Uterus (tissue), 2 donors: ENCODE data around the gene HPS1.

Experiments
- CTCF ChIP-seq, 4 experiments: fragments of 200-600 bp in 2 of 4; fragments of 450-650 bp in 2 of 4; sonication (generic) in 2 of 4; IDR thresholded peaks; one replicate each; pipeline ENCODE4 v1.5.1; 2016 to 2019; ENCODE audit warnings: antibody characterized with exemption in 4 of 4, mild to moderate bottlenecking in 2 of 4, moderate library complexity in 1 of 4
- POLR2A ChIP-seq, 2 donors: fragments of 450-650 bp; IDR thresholded peaks; one replicate each; pipeline ENCODE4 v1.6.1; 2016; ENCODE audit warnings: antibody characterized with exemption in 2 of 2, mild to moderate bottlenecking in 1 of 2, moderate library complexity in 1 of 2

- no peak for TF ChIP-seq CTCF (IDR thresholded peaks at IDR 0.05)
- no peak for TF ChIP-seq POLR2A (IDR thresholded peaks at IDR 0.05)
Measured at GRCh38 chr10:98492763-98493162, 46.0 kb upstream of the HPS1 start.
